Activated CD8-positive, alpha-beta memory T cell treated with anti-CD3 and anti-CD28 coated beads for 24 hours (primary cell): ENCODE measurements around the gene PRPSAP1.
A peak's percentile ranks its signal among the peaks of the same experiment; 100 is the strongest.

Experiments
- DNase-seq: peaks from one replicate; pipeline ENCODE4 v3.0.0-alpha.2; 2020

Gene PRPSAP1

GRCh38 chr17:76263896-76264295 lies 89.8 kb downstream of the PRPSAP1 start:
- DNase-seq: no peak

GRCh38 chr17:76262732-76263344 lies 90.9 kb downstream of the PRPSAP1 start:
- DNase-seq: peak; percentile 66

- no peak for DNase-seq
These were observed 92.1 kb downstream of the PRPSAP1 start for GRCh38 chr17:76261421-76262215.

- no peak for DNase-seq
These were observed 93.0 kb downstream of the PRPSAP1 start for GRCh38 chr17:76260669-76261068.

- no peak for DNase-seq
These were observed 93.5 kb downstream of the PRPSAP1 start for GRCh38 chr17:76260220-76260619.
